ENCODE data around the gene MARCHF3.
"Not testable (repeated sequence)": the region's sequence is repeated elsewhere in the genome, so short reads cannot be mapped to it uniquely, and the experiment has no call there.

MARCHF3 gene

GRCh38 chr5:126953640-126954039 is 76.7 kb downstream of the MARCHF3 start:
- no peak for DNase-seq (ENCODE audit: low spot score)

GRCh38 chr5:126949475-126949874 is 80.9 kb downstream of the MARCHF3 start:
- DNase-seq (ENCODE audit: low spot score) = no peak

DNA sequence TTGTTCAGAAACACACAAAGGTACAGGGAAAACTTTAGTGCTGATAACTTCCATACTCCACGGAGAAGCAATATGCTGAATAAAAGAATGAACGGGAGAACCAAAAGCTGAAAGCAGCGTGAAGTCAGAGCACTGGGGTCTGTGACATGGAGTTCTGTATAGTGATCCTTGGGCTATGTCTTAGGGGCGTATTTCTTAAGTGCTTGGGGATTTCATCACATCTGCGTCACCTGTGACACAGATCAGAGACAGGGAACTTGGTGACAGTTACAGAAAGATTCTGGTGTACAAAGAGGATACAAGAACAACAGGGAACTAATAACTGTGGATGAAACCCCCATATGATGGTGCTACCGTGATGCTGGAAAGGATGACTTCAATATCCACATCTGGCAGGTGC is 81.9 kb downstream of the MARCHF3 start:
- no peak for DNase-seq (ENCODE audit: low spot score)

GRCh38 chr5:126948011-126948355 is 82.4 kb downstream of the MARCHF3 start:
- no peak for DNase-seq (ENCODE audit: low spot score)

- no peak for DNase-seq (ENCODE audit: low spot score)
These were observed 83.0 kb downstream of the MARCHF3 start for GRCh38 chr5:126947146-126948010.

GRCh38 chr5:126942908-126943307 is 87.5 kb downstream of the MARCHF3 start:
- DNase-seq (ENCODE audit: low spot score) = not testable (repeated sequence)

DNA sequence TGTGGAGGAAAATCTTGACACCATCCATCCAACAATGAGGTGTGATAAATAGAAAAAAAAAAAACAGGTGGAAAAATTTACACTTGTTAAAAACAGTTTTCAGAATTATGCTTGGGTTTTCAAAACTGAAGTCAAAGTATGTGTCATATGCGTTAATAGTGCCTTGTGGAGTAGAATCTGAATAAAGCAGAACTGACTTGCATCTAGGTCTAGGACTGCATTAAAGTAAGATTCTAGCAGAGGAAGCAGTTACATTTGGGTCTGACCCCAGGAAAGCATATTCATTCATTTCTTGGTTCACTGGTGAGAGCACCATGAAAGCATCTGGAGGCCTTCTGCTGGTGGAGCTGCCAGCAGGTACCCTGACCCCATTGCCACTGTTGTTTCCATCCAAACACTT is 89.0 kb downstream of the MARCHF3 start:
- no peak for DNase-seq (ENCODE audit: low spot score)

- DNase-seq (ENCODE audit: low spot score) = no peak
These were observed 90.5 kb downstream of the MARCHF3 start for GRCh38 chr5:126939887-126940286.

DNA sequence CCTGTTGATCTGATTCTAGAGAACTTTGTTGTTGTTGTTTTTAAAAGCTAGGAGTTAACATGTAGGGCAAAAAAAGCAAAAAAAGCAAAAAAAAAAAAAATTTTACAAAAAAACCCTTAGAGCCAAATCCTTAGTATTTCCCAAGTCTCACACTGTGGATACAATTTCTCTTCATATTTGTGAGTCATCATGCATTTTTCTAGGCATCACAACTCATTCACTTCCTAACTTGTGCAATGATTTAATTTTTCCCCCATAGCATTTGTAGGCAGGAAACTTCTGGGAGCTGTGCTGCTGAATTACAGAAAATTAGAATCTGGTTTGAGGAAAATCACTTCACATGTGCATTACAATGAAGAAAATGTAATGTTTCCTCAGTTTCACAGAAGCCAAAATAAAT is 91.9 kb downstream of the MARCHF3 start:
- no peak for DNase-seq (ENCODE audit: low spot score)

- no peak for DNase-seq (ENCODE audit: low spot score)
These were observed 92.6 kb downstream of the MARCHF3 start for GRCh38 chr5:126937771-126938170.

- no peak for DNase-seq (ENCODE audit: low spot score)
These were observed 93.5 kb downstream of the MARCHF3 start for GRCh38 chr5:126936775-126937418.

DNA sequence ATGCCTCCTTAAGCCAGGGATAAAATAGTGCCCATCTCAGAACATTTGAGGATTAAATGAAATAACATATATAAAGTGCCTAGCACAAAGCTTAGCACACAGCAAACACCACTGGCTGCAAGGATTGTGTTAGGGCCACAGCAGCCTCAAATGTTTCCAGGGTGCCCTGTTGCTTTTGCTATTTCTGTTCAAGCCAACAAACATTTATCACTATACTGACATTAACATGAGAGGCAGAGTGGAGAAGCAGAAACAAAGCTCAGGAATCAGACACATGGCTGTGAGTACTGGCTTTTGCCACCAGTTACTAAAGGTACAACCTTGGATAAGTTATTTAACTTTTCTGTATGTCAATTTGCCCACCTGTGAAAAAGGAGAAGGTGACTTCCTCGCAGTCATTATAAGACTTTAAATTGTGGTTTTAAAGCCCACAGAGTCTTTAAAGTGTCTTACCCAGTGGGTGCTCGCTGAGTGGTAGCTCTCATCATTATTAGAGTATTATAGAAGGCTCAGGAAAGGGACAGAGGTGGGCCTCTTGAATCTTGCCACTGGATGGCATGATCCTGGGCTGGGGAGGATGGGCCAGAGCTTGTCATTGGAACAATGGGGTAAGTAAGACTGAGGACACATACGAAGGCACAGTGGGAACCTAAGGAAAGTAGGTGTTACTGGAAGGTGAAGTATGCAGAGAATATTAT is 98.2 kb downstream of the MARCHF3 start:
- no peak for DNase-seq (ENCODE audit: low spot score)

DNA sequence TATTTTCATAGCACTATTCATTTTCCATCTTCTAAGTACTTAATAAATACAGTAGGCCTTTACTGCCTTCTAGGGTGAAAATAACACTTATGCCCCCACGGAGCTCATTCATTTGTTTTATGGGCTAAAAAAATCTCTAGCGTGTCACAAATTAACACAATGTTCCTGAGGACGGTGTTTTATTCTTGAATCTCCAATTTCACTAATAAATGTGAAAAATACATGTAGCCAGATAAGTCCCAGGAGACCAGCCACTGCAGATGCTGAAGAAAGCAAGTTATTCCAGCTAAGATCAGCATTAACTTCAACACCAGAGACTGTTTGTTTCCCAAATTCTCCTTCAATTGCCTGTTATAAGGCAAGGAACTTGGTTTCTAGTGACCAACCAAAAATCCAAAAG is 102.3 kb downstream of the MARCHF3 start:
- DNase-seq (ENCODE audit: low spot score) = no peak

DNA sequence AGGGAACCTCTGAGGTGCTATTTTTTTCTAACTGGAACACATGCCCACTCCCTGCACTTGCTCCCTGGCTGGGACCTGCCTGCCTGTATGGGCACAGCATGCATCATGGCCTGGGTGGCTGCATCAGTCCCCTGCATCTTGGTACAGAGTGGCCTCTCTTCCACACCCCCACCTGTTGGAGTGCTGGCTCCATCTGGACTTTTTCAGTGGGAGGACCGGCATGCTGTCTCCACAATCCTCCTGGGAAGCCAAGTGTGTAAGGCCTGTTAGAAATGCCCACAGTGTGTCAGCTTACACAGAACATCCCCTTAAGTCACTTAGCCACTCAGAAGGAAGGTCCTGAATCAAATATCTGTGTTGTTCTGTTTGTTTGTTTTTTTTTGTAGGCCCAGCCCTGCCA is 102.9 kb downstream of the MARCHF3 start:
- DNase-seq (ENCODE audit: low spot score) = no peak

GRCh38 chr5:126926187-126926586 is 104.2 kb downstream of the MARCHF3 start:
- no peak for DNase-seq (ENCODE audit: low spot score)

DNA sequence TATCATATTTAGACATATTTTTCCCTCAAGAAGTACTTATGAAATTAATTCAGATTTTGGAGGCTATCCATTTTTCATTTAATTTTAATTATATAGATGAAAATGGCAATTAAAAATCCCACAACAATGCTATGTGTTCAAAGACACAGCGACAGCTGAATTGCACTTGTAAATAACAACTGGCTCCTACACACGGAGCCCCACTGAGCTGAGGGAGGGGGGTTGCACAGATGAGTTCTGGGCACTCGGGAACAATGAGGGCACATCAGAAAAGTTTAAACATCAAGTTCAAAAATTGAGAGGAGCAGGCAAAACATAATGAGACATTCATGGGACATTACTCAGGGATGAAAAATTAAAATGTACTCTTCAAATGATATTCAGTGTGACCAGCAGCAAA is 104.9 kb downstream of the MARCHF3 start:
- no peak for DNase-seq (ENCODE audit: low spot score)

DNA sequence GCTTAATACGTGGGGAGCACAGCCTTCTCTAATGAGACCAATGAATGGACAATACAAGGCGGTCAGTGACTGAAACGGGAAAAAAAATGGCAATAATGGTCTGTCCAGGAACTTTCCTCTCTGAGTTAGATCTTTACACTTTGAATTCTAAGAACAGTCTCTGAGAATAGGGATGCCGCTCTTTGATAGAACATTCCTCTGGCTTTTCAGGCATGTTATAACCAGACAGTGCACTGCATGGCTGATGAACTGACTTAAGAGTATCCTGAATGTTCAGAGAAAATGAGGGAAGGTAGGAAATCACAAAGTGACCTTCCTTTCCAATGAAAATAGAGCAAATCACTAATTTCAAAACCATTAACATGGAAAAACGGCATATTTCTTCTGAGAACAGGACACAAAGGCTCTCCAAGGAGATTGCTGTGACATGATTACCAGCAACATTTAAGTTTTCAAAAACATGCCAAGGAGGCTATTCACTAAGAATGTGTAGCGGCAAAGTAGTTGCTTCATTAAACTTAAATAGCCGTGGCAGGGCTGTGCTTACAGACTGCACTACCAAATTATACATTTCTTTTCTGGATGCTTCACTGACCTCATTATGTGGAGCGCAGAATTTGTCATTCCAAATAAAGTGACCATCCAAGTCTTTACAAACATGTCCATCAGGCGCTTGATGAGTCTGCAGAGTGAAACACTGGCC is 105.9 kb downstream of the MARCHF3 start:
- DNase-seq (ENCODE audit: low spot score) = no peak

DNA sequence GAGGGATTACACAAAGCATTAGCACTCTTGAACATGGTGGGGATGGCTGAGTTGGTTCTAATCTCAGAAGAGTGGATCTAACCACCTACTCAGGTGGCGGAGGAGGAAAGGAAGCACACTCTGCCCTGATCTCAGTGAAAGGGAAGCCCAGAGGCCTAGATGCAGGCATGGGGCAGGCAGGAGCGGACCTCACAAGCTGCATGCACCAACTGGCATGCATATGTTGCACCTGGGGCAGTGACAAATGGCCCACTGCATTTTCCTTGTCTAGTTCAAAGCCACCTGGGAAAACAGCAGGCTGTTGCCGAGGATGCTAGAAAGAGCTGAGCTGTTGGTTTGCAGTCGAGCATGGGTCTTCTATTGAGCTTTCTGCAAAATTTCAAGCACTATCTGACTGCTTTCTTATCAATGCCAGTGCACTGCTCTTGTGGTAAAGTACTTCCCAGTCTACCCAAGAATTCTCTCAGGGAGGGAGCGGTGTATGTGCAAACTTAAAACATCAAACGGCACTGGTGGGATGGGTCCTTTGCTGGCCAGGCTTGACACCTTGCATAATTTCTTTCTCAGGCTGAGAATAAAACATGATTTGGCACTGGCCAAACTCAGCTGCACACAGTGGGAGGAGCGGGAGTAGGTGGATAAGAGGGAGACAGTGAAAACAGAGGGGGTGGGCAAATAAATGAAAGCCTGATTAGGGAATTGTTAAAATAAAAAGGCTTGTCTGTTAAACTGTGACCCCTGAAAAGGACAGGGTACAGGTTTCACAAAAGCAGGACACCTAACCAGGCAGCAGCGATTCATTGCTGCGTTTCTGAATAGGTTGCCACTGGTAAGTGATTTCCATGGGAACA is 108.9 kb downstream of the MARCHF3 start:
- DNase-seq (ENCODE audit: low spot score) = no peak

DNA sequence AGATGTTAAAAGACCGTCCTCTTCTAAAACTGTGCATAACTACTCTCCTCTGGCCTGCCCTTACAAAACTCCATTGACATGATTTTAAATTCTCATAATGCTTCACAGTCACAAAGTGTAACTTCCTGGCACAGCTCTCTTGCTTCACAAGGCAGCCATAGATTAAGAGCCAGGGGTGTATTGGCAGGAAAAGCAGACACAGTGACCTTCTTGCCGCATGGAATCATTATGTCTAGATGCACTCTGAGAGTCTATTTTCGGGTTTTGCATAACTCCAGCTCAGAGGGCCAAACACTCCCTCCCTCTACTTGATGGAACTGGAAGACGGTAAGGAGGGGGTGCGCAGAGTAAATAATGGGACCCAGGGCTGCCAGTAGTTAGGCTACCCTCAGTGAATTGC is 110.1 kb downstream of the MARCHF3 start:
- peak; percentile 64 for DNase-seq (ENCODE audit: low spot score)

GRCh38 chr5:126919566-126919965 is 110.8 kb downstream of the MARCHF3 start:
- DNase-seq (ENCODE audit: low spot score) = no peak

DNA sequence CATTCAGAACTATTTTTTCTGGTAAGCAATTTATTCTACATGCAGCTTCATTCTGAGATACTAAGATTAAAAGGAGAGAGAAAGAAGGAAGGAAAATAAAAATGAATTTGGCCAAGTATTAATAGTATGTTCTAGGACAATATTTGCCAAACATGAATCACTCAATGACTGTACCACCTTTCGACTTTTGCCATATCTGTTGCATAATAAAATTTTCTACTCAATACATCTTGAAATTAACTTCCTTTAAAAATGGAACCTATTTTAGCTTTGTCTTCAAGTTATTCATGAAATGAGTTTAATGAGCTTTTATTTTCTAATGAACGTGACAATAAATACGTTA is 111.8 kb downstream of the MARCHF3 start:
- no peak for DNase-seq (ENCODE audit: low spot score)
